ENCODE results near the gene BTBD9. TPM values are rescaled to one million over a fixed set of nuclear protein-coding genes. Genes with fewer than 3 reads are reported as not detected.
A peak's percentile ranks its signal among the peaks of the same experiment; 100 is the strongest.

The BTBD9 gene
- total RNA-seq, 1 donor from 2014 or later: 18.1 TPM

DNA sequence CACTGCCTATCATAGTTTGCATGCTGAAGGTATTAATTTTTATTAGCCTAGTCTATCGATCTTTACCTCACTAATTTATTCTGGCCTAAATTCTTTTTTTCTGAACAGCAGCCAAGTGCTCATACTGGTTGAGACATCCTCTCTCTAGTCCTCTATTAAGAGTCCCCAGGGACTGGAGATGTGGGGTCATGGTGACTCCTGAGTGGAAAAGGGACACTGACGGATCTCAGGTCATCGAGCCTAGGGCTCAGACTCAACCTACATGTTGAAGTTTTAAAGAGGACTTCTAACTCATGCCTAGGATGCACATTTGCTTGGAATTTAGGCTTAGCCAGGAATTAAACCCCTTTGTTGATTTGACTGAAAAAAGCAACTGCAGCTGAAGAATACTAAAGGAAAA is 378.1 kb downstream of the BTBD9 start:
- DNase-seq (no peak), ATAC-seq (peak; percentile 64)
- intact Hi-C loops (cut with micrococcal nuclease): no loop called here

DNA sequence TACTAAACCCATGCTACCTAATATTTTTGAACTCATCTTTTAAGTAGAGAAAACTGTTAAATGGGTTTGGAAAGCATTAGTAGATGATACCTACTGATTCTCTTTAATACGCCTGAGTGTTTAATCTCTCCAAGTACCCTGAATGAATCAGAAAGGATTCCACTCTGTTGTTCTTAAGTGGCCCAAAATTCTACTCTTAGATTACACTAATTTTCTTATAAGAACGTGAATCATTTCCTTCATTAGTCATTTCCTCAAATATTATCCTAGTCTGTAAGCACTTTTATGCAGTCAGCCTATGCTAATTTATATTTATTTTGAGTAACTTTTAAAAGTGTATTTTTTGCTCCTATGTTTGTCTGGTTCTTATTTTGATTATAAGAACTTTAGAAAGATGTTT is 380.0 kb downstream of the BTBD9 start:
- DNase-seq (no peak), ATAC-seq (no peak)
- intact Hi-C loops (cut with micrococcal nuclease): no loop called here

DNA sequence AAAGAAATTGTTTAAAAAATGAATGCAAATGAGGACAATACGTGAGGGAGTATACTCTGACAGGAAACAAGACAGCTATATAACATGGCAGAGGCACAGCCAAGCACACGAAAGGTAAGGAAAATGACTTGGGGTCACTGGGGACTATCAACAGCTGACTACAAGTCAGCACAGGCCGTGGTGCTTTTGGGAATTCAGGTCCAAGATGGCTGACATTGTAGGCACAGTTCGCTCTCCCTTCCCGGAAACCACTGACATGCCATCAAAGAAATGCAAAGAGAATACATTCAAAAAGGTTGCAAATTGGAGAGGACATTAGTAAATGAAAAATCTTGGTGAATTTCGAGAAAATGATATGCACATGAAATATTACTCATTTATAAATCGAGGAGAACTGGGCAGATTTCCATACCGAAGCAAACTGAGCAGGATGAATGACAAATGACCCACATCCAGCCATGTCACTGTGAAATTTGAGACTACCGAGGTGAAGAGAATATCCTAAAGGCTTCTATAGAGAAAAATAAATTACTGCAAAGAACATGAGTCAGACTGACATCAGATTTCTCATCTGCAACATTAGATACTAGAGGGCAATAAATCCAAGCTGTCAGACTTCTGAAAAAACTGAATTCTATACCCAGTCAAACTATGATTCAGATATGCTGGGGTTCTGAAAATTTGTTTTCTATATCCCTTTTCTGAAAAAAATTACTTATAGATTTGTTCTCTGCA is 391.1 kb downstream of the BTBD9 start:
- ATAC-seq: no peak
- intact Hi-C loops (cut with micrococcal nuclease): no loop called here
- DNase-seq: no peak

DNA sequence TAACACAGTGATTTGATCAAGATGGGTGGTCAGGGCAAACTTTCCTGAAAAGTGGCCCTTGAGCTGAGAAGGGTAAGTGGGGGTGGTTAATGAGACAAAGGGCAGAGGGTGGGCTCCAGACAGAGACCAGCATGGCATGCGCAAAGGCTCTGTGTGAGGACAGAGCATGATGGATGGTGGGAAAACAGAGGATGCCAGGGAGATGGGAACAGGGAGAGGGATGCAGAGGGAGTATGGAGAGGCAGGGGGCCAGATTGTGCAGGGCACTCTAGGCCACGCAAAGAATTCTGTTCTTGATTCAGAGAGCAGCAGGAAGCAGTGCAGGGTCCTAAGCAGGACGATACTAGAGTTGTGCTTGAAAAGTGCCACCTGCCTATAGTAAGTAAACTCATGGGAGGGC is 394.4 kb downstream of the BTBD9 start:
- ATAC-seq (peak; percentile 21), DNase-seq (no peak)
- intact Hi-C loops (cut with micrococcal nuclease): no loop called here

- peak; percentile 89 for ATAC-seq
- DNase-seq: no peak
- intact Hi-C loops (cut with micrococcal nuclease): no loop called here
Measured at GRCh38 chr6:38244869-38245268, 394.9 kb downstream of the BTBD9 start.

DNA sequence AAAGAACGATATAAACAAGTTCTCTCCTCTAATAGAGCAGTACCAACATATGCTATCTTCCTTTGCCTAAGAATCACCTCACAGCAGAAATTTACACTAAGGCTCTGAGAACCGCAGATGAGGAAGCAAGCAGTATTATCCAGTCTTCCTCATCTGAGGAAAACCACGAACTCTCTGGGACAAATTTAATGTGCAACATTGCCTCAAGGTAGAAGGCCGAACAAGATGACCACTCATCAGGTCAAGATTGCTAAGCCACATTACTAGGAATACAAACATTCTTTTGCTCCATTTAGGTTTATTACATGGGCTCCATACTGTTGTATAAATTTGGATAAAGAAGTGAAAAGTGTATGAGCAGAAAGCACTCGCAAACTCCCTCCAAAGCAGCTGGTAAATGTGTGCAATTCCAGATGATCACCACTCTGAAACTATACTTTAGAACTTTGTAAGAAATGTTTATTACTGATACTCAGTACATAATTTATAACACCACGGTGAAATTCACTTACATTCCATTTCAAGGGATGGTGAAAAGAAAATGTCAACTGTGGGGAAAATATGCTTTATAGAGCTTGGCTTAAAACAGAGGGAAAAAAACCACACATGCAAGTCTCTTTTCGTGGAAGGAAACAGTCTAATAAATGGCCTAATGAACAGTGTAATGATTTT is 398.4 kb downstream of the BTBD9 start:
- ATAC-seq: no peak
- intact Hi-C loops (cut with micrococcal nuclease): no loop called here
- no peak for DNase-seq

GRCh38 chr6:38239719-38240451 is 399.8 kb downstream of the BTBD9 start:
- DNase-seq: no peak
- ATAC-seq: peak; percentile 56
- intact Hi-C loops (cut with micrococcal nuclease): no loop called here

DNA sequence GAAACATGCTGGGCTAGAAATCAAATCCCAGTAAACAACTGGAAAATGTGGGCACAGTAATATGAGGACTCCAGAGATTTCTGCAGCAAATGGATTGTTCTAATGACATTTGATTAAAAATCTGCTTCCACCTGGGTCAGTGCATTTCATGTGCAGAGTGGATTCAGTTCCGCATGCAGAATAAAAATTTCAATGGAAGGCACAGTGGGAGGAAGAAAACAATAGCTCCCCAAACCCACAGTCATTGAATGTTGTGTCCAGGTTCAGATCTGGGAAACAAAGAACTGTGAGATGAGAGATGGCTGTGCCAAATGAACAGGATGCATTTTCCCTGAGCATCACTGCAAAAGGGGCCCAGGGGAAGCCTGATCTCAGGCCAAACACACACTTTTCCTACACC is 403.1 kb downstream of the BTBD9 start:
- intact Hi-C loops (cut with micrococcal nuclease): no loop called here
- no peak for DNase-seq
- ATAC-seq: no peak

- DNase-seq (no peak), ATAC-seq (no peak)
- intact Hi-C loops (cut with micrococcal nuclease): no loop called here
Measured at GRCh38 chr6:38234934-38235682, 404.6 kb downstream of the BTBD9 start.

GRCh38 chr6:38234141-38234540 is 405.6 kb downstream of the BTBD9 start:
- no peak for ATAC-seq
- DNase-seq: no peak
- intact Hi-C loops (cut with micrococcal nuclease): no loop called here

DNA sequence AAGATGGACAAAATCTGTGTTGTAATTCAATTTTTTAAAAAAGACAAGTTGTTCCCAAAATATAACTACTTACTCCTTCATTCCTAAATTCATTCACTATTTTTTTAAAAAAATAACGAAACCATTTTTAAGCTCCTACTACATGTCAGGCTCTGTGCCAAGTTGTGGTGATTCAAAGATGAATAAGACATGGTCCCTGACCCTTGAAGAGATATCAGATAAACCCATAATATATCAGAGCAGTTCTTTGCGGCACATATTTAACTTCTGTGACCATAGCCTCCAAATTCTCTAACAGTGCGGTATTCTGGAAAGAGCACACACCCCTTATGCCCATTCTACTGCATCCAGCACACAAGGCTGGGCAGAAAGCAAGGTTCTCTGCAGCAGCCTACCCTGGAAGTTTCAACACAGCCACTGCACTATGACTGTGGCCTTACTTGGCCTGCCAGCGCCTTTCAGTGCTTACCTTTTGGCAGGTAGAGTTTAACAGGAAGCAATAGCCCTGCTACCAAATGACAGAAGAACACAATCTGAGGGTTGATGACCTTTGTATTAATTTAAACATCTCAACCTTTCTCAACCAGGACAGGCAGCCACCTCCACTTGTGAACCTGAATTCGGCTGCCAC is 406.5 kb downstream of the BTBD9 start:
- intact Hi-C loops (cut with micrococcal nuclease): no loop called here
- no peak for DNase-seq
- ATAC-seq: no peak

DNA sequence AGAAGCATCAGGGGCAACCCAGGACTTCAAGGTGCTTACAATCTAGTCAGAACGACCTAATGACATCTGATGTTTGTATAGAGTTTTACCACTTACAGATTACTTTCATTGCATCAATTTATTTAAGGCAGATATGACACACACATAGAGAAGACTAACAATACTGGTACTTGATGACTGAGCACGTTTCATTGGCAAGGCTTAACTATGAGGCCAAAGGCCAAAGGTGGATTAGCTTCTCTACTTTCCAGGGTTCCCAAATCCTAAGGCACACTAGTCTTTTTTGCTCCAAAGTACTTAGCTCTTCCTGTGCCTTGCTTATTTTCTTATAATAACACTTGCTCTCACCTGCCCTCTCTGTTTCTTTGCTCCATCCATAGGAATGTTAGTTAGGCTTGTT is 414.0 kb downstream of the BTBD9 start:
- no peak for DNase-seq
- ATAC-seq: no peak

DNA sequence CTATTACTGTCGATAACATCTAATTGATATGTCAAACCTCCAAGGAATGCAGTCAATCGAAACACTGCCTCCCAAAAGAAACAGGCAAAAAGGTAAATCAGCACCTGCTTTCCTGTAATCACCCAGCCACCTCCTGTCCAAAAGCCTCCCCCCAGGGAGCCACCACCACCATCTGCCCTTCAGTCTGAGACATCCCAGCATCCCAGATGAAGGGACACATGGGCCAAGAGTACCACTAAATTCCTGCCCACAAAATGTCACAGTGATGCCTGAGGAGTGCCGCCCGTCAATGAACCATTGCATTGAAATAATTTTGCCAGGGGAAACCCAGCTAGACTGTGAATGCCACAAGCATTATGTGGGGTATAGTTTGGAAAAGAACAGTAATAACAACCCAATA is 418.5 kb downstream of the BTBD9 start:
- ATAC-seq: no peak

More for the DNA sequence above, 414.0 kb downstream of the BTBD9 start:
- intact Hi-C loops (cut with micrococcal nuclease): no loop called here

DNA sequence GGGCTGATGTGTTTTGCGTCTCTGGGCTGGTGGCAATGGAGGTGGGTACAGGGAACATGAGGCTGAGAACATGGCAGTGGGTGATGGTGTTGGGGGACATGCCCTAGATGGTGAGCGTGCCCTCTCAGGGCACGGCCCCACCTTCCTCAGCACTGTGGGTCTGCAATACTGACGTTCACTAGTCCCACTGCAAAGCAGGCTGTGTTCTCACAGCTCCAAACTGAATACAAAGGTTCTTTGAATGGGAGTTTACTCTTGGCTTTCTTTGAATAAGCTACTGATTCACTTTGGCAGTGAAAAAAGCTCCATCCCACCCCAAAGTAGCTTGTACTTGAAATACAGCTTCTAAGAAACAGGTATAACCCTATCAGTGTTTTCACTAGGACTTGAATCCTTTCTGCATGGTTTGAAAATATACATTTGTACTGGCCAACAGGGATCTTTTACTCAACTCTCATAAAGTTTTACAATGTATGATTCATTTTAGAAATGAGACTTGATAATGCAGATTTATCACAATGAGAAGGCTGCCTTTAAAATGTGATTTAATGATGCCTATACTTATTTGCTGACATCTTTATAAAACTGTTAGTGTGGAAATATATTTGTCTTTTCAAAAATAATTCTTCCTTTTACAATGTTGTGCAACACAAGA is 419.5 kb downstream of the BTBD9 start:
- intact Hi-C loops (cut with micrococcal nuclease): no loop called here
- no peak for DNase-seq
- ATAC-seq: no peak

More for the DNA sequence above, 418.5 kb downstream of the BTBD9 start:
- no peak for DNase-seq
- intact Hi-C loops (cut with micrococcal nuclease): no loop called here

DNA sequence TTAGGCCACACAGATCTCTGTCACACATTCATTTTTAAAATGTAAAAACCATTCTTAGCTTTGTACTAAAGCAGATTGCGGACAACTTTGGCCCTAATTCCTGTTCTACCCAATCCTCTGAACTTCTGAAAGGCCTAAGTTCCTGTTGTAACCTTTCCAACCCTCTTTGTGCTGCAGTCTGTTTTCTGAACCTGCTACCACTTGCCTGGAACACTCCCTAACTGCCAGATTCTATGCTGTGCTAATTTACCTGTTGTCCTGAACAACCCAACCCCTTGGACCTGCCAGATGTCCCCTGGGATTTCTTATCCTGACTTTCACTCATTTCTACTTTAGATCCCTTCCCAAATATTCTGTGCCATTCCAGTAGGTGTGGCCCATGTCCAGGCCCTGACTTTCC is 421.5 kb downstream of the BTBD9 start:
- no peak for DNase-seq
- intact Hi-C loops (cut with micrococcal nuclease): no loop called here

DNA sequence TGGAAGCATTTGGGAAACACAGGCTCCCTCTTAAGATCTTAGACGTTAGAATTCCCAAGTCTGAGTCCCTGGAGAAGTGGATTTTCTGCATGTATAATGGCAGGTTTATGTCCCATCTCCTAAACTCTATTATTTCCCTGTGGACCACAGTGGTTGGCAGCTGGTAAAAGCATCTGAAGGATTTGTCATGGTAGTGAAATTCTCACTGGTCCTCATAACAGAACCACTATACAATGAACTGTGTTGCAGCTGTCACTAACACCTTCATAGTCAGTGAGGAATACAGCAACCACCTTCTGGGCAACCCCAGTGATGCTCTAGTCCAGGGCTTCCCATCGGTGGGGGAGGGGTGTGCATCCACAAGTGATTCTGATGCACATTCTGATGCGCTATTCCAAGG is 423.3 kb downstream of the BTBD9 start:
- ATAC-seq (no peak), DNase-seq (no peak)
- intact Hi-C loops (cut with micrococcal nuclease): no loop called here

More for the DNA sequence above, 421.5 kb downstream of the BTBD9 start:
- ATAC-seq: no peak

GRCh38 chr6:38215651-38216311 is 423.9 kb downstream of the BTBD9 start:
- DNase-seq (no peak), ATAC-seq (no peak)
- intact Hi-C loops (cut with micrococcal nuclease): no loop called here

GRCh38 chr6:38215225-38215624 is 424.5 kb downstream of the BTBD9 start:
- ATAC-seq (no peak), DNase-seq (no peak)
- intact Hi-C loops (cut with micrococcal nuclease): no loop called here
